SK-N-SH (cell line): ENCODE measurements around the gene C1orf141. TPM values are rescaled to one million over a fixed set of nuclear protein-coding genes. Genes with fewer than 3 reads are reported as not detected.

Experiments
- CTCF ChIA-PET: fragments of 300-600, 350-600 bp; formaldehyde crosslinking; extraction: SDS; loops from one replicate; lab custom pipeline; 2021; lab: Yijun Ruan, JAX
- POLR2A ChIA-PET: fragments of 350-600 bp; sonication (Branson Sonifier 250); formaldehyde crosslinking; extraction: SDS; loops from one replicate; lab custom pipeline; 2020; ENCODE audit warnings: antibody characterized with exemption, inconsistent platforms; lab: Yijun Ruan, JAX
- DNase-seq: peaks from one replicate; pipeline ENCODE4 v3.0.0; 2012
- H2AFZ ChIP-seq: fragments of 200-600 bp; sonication (generic); 2 replicates; pipeline ENCODE4 v1.8.1; 2016; ENCODE audit warnings: antibody characterized with exemption, mild to moderate bottlenecking, low read depth
- H3F3A ChIP-seq: fragments of 200-600 bp; sonication (generic); replicated peaks from 2 replicates; pipeline ENCODE3; 2016; ENCODE audit warnings: antibody characterized with exemption, mild to moderate bottlenecking; ENCODE audit not compliant: insufficient read depth
- H3K27ac ChIP-seq, 2 experiments: fragments of 200-500 bp in 1 of 2; fragments of 200-600 bp in 1 of 2; sonication (Bioruptor generic) in 1 of 2; sonication (generic), shearing (Covaris generic) in 1 of 2; 2 replicates each; pipeline versions ENCODE4 v1.5.1 to v1.6.1; 2014 to 2016; ENCODE audit warnings: low read depth in 2 of 2, inconsistent platforms in 1 of 2, low read length in 1 of 2, mild to moderate bottlenecking in 1 of 2, mixed read lengths in 1 of 2
- H3K27me3 ChIP-seq: fragments of 200-600 bp; sonication (generic), shearing (Covaris generic); 2 replicates; pipeline ENCODE4 v1.6.1; 2016; ENCODE audit warnings: mixed run types; ENCODE audit not compliant: insufficient read depth
- H3K36me3 ChIP-seq, 2 experiments: fragments of 200-500 bp in 1 of 2; fragments of 200-600 bp in 1 of 2; sonication (Bioruptor generic) in 1 of 2; sonication (generic) in 1 of 2; replicated peaks in 1 of 2; 2 replicates each; pipeline versions ENCODE3 to v1.5.1; 2014 to 2016; ENCODE audit warnings: low read length in 1 of 2, mild to moderate bottlenecking in 1 of 2; ENCODE audit not compliant: insufficient read depth in 2 of 2, control insufficient read depth in 1 of 2
- H3K4me1 ChIP-seq, 2 experiments: fragments of 200-500 bp in 1 of 2; fragments of 200-600 bp in 1 of 2; sonication (Bioruptor generic) in 1 of 2; sonication (generic), shearing (Covaris generic) in 1 of 2; 2 replicates each; pipeline versions ENCODE4 v1.5.1 to v1.6.1; 2014 to 2016; ENCODE audit warnings: low read depth in 1 of 2, low read length in 1 of 2, mixed run types in 1 of 2; ENCODE audit not compliant: insufficient read depth in 2 of 2, control insufficient read depth in 1 of 2
- H3K4me2 ChIP-seq: fragments of 200-600 bp; sonication (generic), shearing (Covaris generic); 2 replicates; pipeline ENCODE4 v1.6.1; 2017; ENCODE audit warnings: mixed run types
- H3K4me3 ChIP-seq, 2 experiments: fragments of 200-500 bp in 1 of 2; fragments of 200-600 bp in 1 of 2; sonication (Bioruptor generic) in 1 of 2; sonication (generic), shearing (Covaris generic) in 1 of 2; 2 replicates each; pipeline versions ENCODE4 v1.5.1 to v1.8.1; 2014 to 2016; ENCODE audit warnings: low read depth in 2 of 2, inconsistent platforms in 1 of 2, low read length in 1 of 2, mild to moderate bottlenecking in 1 of 2, mixed read lengths in 1 of 2, moderate library complexity in 1 of 2
- H3K79me2 ChIP-seq: fragments of 200-600 bp; sonication (generic); 2 replicates; pipeline ENCODE4 v1.8.1; 2017; ENCODE audit warnings: mild to moderate bottlenecking; ENCODE audit not compliant: insufficient read depth
- H3K9ac ChIP-seq: fragments of 200-600 bp; sonication (generic); 2 replicates; pipeline ENCODE4 v1.6.1; 2017; ENCODE audit warnings: mixed run types
- H3K9me2 ChIP-seq: fragments of 200-600 bp; sonication (generic); 2 replicates; pipeline ENCODE4 v1.6.1; 2017; ENCODE audit warnings: mixed run types
- H3K9me3 ChIP-seq: fragments of 200-600 bp; sonication (generic); 2 replicates; pipeline ENCODE4 v1.6.1; 2017; ENCODE audit warnings: mixed run types, mild to moderate bottlenecking, moderate library complexity
- H4K20me1 ChIP-seq: fragments of 200-600 bp; sonication (generic); 2 replicates; pipeline ENCODE4 v1.6.1; 2017; ENCODE audit warnings: mild to moderate bottlenecking, mixed run types; ENCODE audit not compliant: insufficient read depth
- CHD2 ChIP-seq: fragments of 150-350 bp; IDR thresholded peaks from 2 replicates; pipeline ENCODE4 v1.6.1; 2018; ENCODE audit warnings: low read length; ENCODE audit not compliant: partially characterized antibody
- ELF1 ChIP-seq: IDR thresholded peaks from 2 replicates; pipeline ENCODE4 v1.4.0; 2012
- EP300 ChIP-seq, 2 experiments: IDR thresholded peaks; 2 replicates each; pipeline versions ENCODE4 v1.4.0 to v1.6.1; 2012; ENCODE audit warnings: borderline replicate concordance in 1 of 2, low read depth in 1 of 2, low read length in 1 of 2
- FOSL2 ChIP-seq: IDR thresholded peaks from 2 replicates; pipeline ENCODE4 v1.4.0; 2012; ENCODE audit warnings: low read depth, mild to moderate bottlenecking, moderate library complexity, borderline replicate concordance
- FOXJ3 ChIP-seq: sonication (generic); formaldehyde crosslinking; IDR thresholded peaks from 2 replicates; pipeline ENCODE4 v1.5.1; 2020; ENCODE audit warnings: mild to moderate bottlenecking, missing genetic modification reagents
- GABPA ChIP-seq: IDR thresholded peaks from 2 replicates; pipeline ENCODE4 v1.4.0; 2012; ENCODE audit warnings: low read depth, mild to moderate bottlenecking
- GATA2 ChIP-seq: sonication (generic); formaldehyde crosslinking; IDR thresholded peaks from 2 replicates; pipeline ENCODE4 v1.5.0; 2020; ENCODE audit warnings: mild to moderate bottlenecking, missing genetic modification reagents
- JUND ChIP-seq: IDR thresholded peaks from 2 replicates; pipeline ENCODE4 v1.4.0; 2012
- MEF2A ChIP-seq: IDR thresholded peaks from 2 replicates; pipeline ENCODE4 v1.4.0; 2012; ENCODE audit warnings: low read depth, borderline replicate concordance
- MXI1 ChIP-seq: IDR thresholded peaks from 2 replicates; pipeline ENCODE4 v1.6.1; 2012; ENCODE audit warnings: mild to moderate bottlenecking, low read depth, low read length, improper control_type of control experiment
- NFIC ChIP-seq: IDR thresholded peaks from 2 replicates; pipeline ENCODE4 v1.4.0; 2012; ENCODE audit warnings: borderline replicate concordance
- PBX3 ChIP-seq: IDR thresholded peaks from 2 replicates; pipeline ENCODE4; 2012
- POLR2AphosphoS5 ChIP-seq: IDR thresholded peaks from 2 replicates; pipeline ENCODE4 v1.6.1; 2012; ENCODE audit warnings: low read depth, low read length
- RAD21 ChIP-seq: IDR thresholded peaks from 2 replicates; pipeline ENCODE4 v1.6.1; 2012; ENCODE audit warnings: mild to moderate bottlenecking, low read length
- RCOR1 ChIP-seq: fragments of 150-350 bp; IDR thresholded peaks from 2 replicates; pipeline ENCODE4 v1.6.1; 2017; ENCODE audit warnings: antibody characterized with exemption, low read length
- RFX5 ChIP-seq: IDR thresholded peaks from 2 replicates; pipeline ENCODE4 v1.6.1; 2012; ENCODE audit warnings: mild to moderate bottlenecking, improper control_type of control experiment, low read length
- RXRA ChIP-seq: IDR thresholded peaks from 2 replicates; pipeline ENCODE4 v1.4.0; 2012; ENCODE audit warnings: low read depth, mild to moderate bottlenecking, borderline replicate concordance
- SIN3A ChIP-seq: IDR thresholded peaks from 2 replicates; pipeline ENCODE4 v1.6.1; 2012; ENCODE audit warnings: low read depth, mild to moderate bottlenecking, low read length, moderate library complexity, borderline replicate concordance
- TCF12 ChIP-seq: IDR thresholded peaks from 2 replicates; pipeline ENCODE4 v1.4.0; 2012
- USF2 ChIP-seq: fragments of 150-350 bp; IDR thresholded peaks from 2 replicates; pipeline ENCODE4 v1.6.1; 2017; ENCODE audit warnings: antibody characterized with exemption, low read length, low read depth, borderline replicate concordance
- YY1 ChIP-seq: IDR thresholded peaks from 2 replicates; pipeline ENCODE4 v1.4.0; 2012; ENCODE audit warnings: low read depth, mild to moderate bottlenecking
- WGBS: methylation state at CpG from one replicate; pipeline ENCODE4 v1.1.6; 2017; ENCODE audit warnings: low lambda C conversion rate; 5-methylcytosine and 5-hydroxymethylcytosine counted together
- polyA plus RNA-seq, 3 experiments: library from polyadenylated mRNA; depleted of rRNA; stranded (reverse); fragments of >200 nt; gene quantifications; 2 replicates each; pipeline ENCODE4 v1.2.3, GENCODE V29; 2012
- TF ChIP-seq, protein P1 (sequence below): fragments of 200-600 bp; sonication (generic); IDR thresholded peaks from 2 replicates; pipeline ENCODE4 v1.6.1; 2017; ENCODE audit warnings: antibody characterized with exemption, mild to moderate bottlenecking, moderate library complexity
- TF ChIP-seq, protein P2 (sequence below): fragments of 150-350 bp; IDR thresholded peaks from 2 replicates; pipeline ENCODE4 v1.6.1; 2016; ENCODE audit warnings: mild to moderate bottlenecking, low read depth, low read length

Gene C1orf141
- polyA plus RNA-seq, 1 of the 3 experiments (the other 2 are of a cell fraction): not detected

GRCh38 chr1:67085326-67085725 is 49.4 kb downstream of the C1orf141 start:
- H3K9me2 ChIP-seq: no peaks in the 10 kb centered on the region
- H3K9me3 ChIP-seq: no peaks in the 10 kb centered on the region
- H3K4me1 ChIP-seq: no peaks in the 10 kb centered on the region
- H2AFZ ChIP-seq: no peak overlapping the region
- WGBS: 37% methylated on average over 2 of the region's 2 CpGs
- H3K27ac ChIP-seq: no peak overlapping the region
- H3F3A ChIP-seq: no peaks in the 10 kb centered on the region
- TF ChIP-seq RFX5: no peak
- TF ChIP-seq NFIC: no peak
- no peak for TF ChIP-seq GABPA
- TF ChIP-seq JUND: no peak
- no peak for TF ChIP-seq SIN3A
- TF ChIP-seq RXRA: no peak
- no peak for TF ChIP-seq PBX3
- TF ChIP-seq, protein P1, sequence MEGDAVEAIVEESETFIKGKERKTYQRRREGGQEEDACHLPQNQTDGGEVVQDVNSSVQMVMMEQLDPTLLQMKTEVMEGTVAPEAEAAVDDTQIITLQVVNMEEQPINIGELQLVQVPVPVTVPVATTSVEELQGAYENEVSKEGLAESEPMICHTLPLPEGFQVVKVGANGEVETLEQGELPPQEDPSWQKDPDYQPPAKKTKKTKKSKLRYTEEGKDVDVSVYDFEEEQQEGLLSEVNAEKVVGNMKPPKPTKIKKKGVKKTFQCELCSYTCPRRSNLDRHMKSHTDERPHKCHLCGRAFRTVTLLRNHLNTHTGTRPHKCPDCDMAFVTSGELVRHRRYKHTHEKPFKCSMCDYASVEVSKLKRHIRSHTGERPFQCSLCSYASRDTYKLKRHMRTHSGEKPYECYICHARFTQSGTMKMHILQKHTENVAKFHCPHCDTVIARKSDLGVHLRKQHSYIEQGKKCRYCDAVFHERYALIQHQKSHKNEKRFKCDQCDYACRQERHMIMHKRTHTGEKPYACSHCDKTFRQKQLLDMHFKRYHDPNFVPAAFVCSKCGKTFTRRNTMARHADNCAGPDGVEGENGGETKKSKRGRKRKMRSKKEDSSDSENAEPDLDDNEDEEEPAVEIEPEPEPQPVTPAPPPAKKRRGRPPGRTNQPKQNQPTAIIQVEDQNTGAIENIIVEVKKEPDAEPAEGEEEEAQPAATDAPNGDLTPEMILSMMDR: no peak
- TF ChIP-seq TCF12: no peak
- no peak for TF ChIP-seq RCOR1
- no peak for TF ChIP-seq EP300 (IDR thresholded peaks at IDR 0.05; ENCODE audit: borderline replicate concordance in 1 of 2, low read depth in 1 of 2, low read length in 1 of 2)
- no peak for TF ChIP-seq ELF1
- TF ChIP-seq FOSL2: no peak
- TF ChIP-seq MXI1: no peak
- TF ChIP-seq YY1: no peak
- H3K4me3 ChIP-seq: no peak overlapping the region
- H3K4me2 ChIP-seq: no peak overlapping the region
- no peaks in the 10 kb centered on the region for H3K27me3 ChIP-seq
- no peak for DNase-seq
- POLR2A ChIA-PET: no interaction called here
- no peak overlapping the region for H3K9ac ChIP-seq
- CTCF ChIA-PET: no interaction called here
- no peaks in the 10 kb centered on the region for H4K20me1 ChIP-seq
- H3K36me3 ChIP-seq: no peaks in the 10 kb centered on the region
- no peaks in the 10 kb centered on the region for H3K79me2 ChIP-seq

- DNase-seq: no peak
- ChIA-PET POLR2A (no interaction called here), CTCF (no interaction called here)
- H3K79me2 ChIP-seq: no peaks in the 10 kb centered on the region
- no peaks in the 10 kb centered on the region for H3K27me3 ChIP-seq
- no peaks in the 10 kb centered on the region for H3K36me3 ChIP-seq
- no peak overlapping the region for H3K27ac ChIP-seq
- H2AFZ ChIP-seq: no peak overlapping the region
- WGBS: 86% methylated on average over 7 of the region's 9 CpGs
- H3K4me1 ChIP-seq: no peaks in the 10 kb centered on the region
- H3K9me2 ChIP-seq: no peaks in the 10 kb centered on the region
- H3F3A ChIP-seq: no peaks in the 10 kb centered on the region
- no peak overlapping the region for H3K4me2 ChIP-seq
- no peak overlapping the region for H3K4me3 ChIP-seq
- H4K20me1 ChIP-seq: no peaks in the 10 kb centered on the region
- no peak overlapping the region for H3K9ac ChIP-seq
- H3K9me3 ChIP-seq: no peaks in the 10 kb centered on the region
- no peak for TF ChIP-seq RAD21
- TF ChIP-seq MEF2A: no peak
- TF ChIP-seq CHD2: no peak
- TF ChIP-seq USF2: no peak
- no peak for TF ChIP-seq MXI1
- TF ChIP-seq EP300 (IDR thresholded peaks at IDR 0.05; ENCODE audit: borderline replicate concordance in 1 of 2, low read depth in 1 of 2, low read length in 1 of 2): no peak
- TF ChIP-seq POLR2AphosphoS5: no peak
- no peak for TF ChIP-seq ELF1
- TF ChIP-seq, protein P2, sequence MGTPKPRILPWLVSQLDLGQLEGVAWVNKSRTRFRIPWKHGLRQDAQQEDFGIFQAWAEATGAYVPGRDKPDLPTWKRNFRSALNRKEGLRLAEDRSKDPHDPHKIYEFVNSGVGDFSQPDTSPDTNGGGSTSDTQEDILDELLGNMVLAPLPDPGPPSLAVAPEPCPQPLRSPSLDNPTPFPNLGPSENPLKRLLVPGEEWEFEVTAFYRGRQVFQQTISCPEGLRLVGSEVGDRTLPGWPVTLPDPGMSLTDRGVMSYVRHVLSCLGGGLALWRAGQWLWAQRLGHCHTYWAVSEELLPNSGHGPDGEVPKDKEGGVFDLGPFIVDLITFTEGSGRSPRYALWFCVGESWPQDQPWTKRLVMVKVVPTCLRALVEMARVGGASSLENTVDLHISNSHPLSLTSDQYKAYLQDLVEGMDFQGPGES: no peak
- no peak for TF ChIP-seq FOXJ3
- no peak for TF ChIP-seq GATA2 (CRISPR knock-in tag)
- TF ChIP-seq TCF12: no peak
- TF ChIP-seq, protein P1: no peak
- TF ChIP-seq JUND: no peak
- TF ChIP-seq SIN3A: no peak
Measured at GRCh38 chr1:67084765-67085318, 49.9 kb downstream of the C1orf141 start.
